ENCODE measurements around the gene MKX.

MKX gene

DNA sequence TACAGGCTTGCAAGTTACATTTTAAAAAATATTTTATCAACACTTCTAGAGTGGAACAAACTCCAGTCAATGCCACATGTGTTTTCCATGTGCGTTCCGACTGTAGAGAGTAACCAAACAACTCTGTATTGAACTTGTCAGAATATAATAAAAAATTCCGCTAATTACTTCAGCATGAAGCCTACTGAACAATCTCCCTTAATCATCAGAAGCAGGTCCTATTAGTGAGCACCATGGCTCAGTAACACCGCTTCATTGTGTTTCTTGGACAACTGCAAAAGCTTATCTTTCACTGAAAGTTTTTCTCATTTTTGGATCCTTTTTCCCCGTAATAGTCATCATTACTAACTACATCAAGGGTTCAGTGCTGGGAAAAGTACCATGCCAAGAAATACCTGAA, 117.0 kb downstream of the MKX start:
- DNase-seq (ENCODE audit: low read depth) = no peak
- TF ChIP-seq, protein P1, sequence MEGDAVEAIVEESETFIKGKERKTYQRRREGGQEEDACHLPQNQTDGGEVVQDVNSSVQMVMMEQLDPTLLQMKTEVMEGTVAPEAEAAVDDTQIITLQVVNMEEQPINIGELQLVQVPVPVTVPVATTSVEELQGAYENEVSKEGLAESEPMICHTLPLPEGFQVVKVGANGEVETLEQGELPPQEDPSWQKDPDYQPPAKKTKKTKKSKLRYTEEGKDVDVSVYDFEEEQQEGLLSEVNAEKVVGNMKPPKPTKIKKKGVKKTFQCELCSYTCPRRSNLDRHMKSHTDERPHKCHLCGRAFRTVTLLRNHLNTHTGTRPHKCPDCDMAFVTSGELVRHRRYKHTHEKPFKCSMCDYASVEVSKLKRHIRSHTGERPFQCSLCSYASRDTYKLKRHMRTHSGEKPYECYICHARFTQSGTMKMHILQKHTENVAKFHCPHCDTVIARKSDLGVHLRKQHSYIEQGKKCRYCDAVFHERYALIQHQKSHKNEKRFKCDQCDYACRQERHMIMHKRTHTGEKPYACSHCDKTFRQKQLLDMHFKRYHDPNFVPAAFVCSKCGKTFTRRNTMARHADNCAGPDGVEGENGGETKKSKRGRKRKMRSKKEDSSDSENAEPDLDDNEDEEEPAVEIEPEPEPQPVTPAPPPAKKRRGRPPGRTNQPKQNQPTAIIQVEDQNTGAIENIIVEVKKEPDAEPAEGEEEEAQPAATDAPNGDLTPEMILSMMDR (IDR thresholded peaks at IDR 0.05; ENCODE audit: low read depth, low read length, missing control alignments) = no peak
- no peak overlapping the region for H3K4me3 ChIP-seq (ENCODE audit: low read depth, low read length)

DNA sequence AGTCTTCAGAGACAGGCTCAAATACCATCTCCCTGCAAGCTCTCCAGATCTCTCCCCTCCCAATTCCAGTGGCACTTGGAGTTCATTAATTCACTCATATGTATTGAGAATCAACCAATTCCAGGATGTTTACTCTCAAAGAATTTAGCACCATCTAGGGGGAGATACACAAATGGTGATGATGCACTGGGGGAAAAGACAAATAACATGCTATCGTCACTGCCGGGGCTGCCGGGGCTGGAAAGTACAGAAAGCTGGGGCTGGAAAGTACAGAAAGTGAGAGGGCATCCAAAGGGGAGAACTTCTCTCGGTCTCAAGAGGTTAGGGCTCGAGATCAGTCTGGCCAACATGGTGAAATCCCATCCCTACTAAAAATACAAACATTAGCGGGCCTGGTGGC, 118.7 kb downstream of the MKX start:
- H3K4me3 ChIP-seq (ENCODE audit: low read depth, low read length) = no peak overlapping the region
- TF ChIP-seq, protein P1 (IDR thresholded peaks at IDR 0.05; ENCODE audit: low read depth, low read length, missing control alignments) = no peak
- no peak for DNase-seq (ENCODE audit: low read depth)

DNA sequence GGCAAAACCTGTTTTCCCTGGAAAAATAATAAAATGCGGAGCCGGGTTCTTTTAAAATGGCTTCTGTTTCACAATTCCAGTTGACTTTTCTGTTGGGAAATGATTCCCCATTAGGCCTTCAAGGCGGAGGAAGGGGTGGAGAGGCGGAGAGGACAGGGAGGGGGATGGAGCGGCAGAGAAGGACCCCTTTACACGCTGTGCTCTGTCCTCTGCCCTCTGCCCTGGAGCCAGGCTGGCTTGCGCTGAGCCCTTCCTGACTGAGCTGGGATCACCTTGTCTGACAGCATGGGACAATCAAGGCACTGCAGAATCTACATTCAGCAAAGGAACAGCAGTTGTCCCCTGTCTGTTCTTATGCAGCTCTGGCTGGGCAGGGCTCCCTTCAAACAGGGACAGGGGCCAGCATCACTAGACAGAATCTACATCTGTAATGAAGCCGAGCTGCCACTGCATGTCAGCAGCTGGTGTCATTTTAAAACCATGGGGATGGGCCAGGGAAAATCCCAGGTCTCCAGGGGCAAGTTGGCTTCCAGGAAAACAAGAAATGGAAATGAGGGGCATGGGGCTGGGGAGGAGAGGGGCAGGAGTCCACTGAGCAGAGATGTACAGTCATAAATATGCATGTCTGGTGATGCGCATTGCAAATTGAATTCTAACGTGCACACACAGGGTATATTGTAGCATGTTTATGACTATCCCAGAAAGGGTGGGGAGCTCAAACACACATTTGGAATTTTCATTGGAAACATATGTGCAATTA, 120.0 kb downstream of the MKX start:
- DNase-seq (ENCODE audit: low read depth) = no peak
- TF ChIP-seq, protein P1 (IDR thresholded peaks at IDR 0.05; ENCODE audit: low read depth, low read length, missing control alignments) = no peak
- H3K4me3 ChIP-seq (ENCODE audit: low read depth, low read length) = no peak overlapping the region

DNA sequence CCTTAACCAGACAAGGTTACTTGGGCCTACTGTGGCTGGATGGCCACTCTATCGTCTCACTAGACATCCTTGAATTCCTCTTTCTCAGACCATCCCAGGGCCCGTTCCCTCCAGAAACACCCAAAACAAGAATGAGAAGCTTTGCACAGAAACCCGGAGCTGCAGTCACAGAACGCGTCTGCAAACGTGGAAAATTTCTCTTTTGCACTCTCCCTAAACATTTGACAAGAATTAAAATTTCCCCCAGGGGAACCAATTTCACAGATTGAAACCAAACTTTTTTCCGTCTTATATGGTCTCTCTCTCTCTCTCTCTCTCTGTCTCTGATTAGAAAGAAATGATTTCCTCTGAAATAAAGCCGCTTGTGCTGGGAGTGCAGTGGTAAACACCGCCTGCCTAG, 120.7 kb downstream of the MKX start:
- no peak overlapping the region for H3K4me3 ChIP-seq (ENCODE audit: low read depth, low read length)
- TF ChIP-seq, protein P1 (IDR thresholded peaks at IDR 0.05; ENCODE audit: low read depth, low read length, missing control alignments) = no peak

More for the DNA sequence above, 120.7 kb downstream of the MKX start:
- DNase-seq (ENCODE audit: low read depth) = no peak

Measured in GM12864 (cell line).